Activated CD4-positive, alpha-beta T cell treated with anti-CD3 and anti-CD28 coated beads, Interleukin-2, amount 50 U/mL, for 1 hour (primary cell): ENCODE data around the gene C1D.

Experiments used
- DNase-seq: peaks from one replicate; pipeline ENCODE4 v3.0.0-alpha.2; 2020

C1D gene

GRCh38 chr2:68057658-68058396 is 5.0 kb downstream of the C1D start:
- no peak for DNase-seq

- no peak for DNase-seq
Measured at GRCh38 chr2:68052717-68053422, 9.9 kb downstream of the C1D start.

- DNase-seq: no peak
Measured at GRCh38 chr2:68050353-68050752, 12.5 kb downstream of the C1D start.

GRCh38 chr2:68046642-68047240 is 16.1 kb downstream of the C1D start:
- DNase-seq: no peak

GRCh38 chr2:68046224-68046623 is 16.6 kb downstream of the C1D start:
- no peak for DNase-seq

- DNase-seq: no peak
Measured at GRCh38 chr2:68045342-68045741, 17.5 kb downstream of the C1D start.

- DNase-seq: no peak
Measured at GRCh38 chr2:68044099-68044498, 18.7 kb downstream of the C1D start.

GRCh38 chr2:68043695-68044094 is 19.1 kb downstream of the C1D start:
- no peak for DNase-seq

- DNase-seq: no peak
Measured at GRCh38 chr2:68043032-68043431, 19.8 kb downstream of the C1D start.

- DNase-seq: no peak
Measured at GRCh38 chr2:68041704-68042245, 21.0 kb downstream of the C1D start.

GRCh38 chr2:68040078-68040477 is 22.7 kb downstream of the C1D start:
- DNase-seq: no peak

GRCh38 chr2:68039317-68039716 is 23.5 kb downstream of the C1D start:
- DNase-seq: no peak

GRCh38 chr2:68032702-68033101 is 30.1 kb downstream of the C1D start:
- DNase-seq: no peak

GRCh38 chr2:68031542-68032160 is 31.2 kb downstream of the C1D start:
- DNase-seq: no peak

GRCh38 chr2:68031043-68031442 is 31.8 kb downstream of the C1D start:
- DNase-seq: no peak

- no peak for DNase-seq
Measured at GRCh38 chr2:68030529-68030928, 32.3 kb downstream of the C1D start.

- no peak for DNase-seq
Measured at GRCh38 chr2:68027959-68028358, 34.8 kb downstream of the C1D start.

GRCh38 chr2:68024450-68024849 is 38.4 kb downstream of the C1D start:
- DNase-seq: no peak

- DNase-seq: no peak
Measured at GRCh38 chr2:68023904-68024303, 38.9 kb downstream of the C1D start.

- no peak for DNase-seq
Measured at GRCh38 chr2:68018727-68019126, 44.1 kb downstream of the C1D start.

- no peak for DNase-seq
Measured at GRCh38 chr2:68009526-68009925, 53.3 kb downstream of the C1D start.

- no peak for DNase-seq
Measured at GRCh38 chr2:68000170-68000825, 62.5 kb downstream of the C1D start.

- DNase-seq: no peak
Measured at GRCh38 chr2:67999332-67999731, 63.5 kb downstream of the C1D start.
